GM23338 (cell line): Measurements from ENCODE around the gene SLC9A3.

Source experiments
- CREB1 ChIP-seq: fragments of 250-450 bp; sonication (Bioruptor Pico); IDR thresholded peaks from 2 replicates; pipeline ENCODE4 v1.5.0; 2020; ENCODE audit warnings: low read depth, mild to moderate bottlenecking, moderate library complexity
- EZH2 ChIP-seq: fragments of 200-600 bp; sonication (generic); IDR thresholded peaks from one replicate; pipeline ENCODE4 v1.8.0; 2017; ENCODE audit warnings: antibody characterized with exemption, mild to moderate bottlenecking, low read depth; ENCODE audit not compliant: unreplicated experiment
- EZH2phosphoT487 ChIP-seq: fragments of 200-600 bp; sonication (generic); IDR thresholded peaks from one replicate; pipeline ENCODE4 v1.8.1; 2018; ENCODE audit warnings: antibody characterized with exemption; ENCODE audit not compliant: unreplicated experiment
- JUNB ChIP-seq: IDR thresholded peaks from one replicate; pipeline ENCODE4 v1.6.1; 2016; ENCODE audit warnings: antibody characterized with exemption; ENCODE audit not compliant: unreplicated experiment
- NANOG ChIP-seq: IDR thresholded peaks from 2 replicates; pipeline ENCODE4 v1.6.1; 2016; ENCODE audit warnings: antibody characterized with exemption, borderline replicate concordance
- POLR2AphosphoS5 ChIP-seq: IDR thresholded peaks from 2 replicates; pipeline ENCODE4 v1.6.1; 2016; ENCODE audit warnings: antibody characterized with exemption, low read depth
- STAT1 ChIP-seq: IDR thresholded peaks from one replicate; pipeline ENCODE4 v1.6.1; 2016; ENCODE audit warnings: antibody characterized with exemption; ENCODE audit not compliant: unreplicated experiment
- ZNF114 ChIP-seq: fragments of 250-450 bp; sonication (Bioruptor Pico); IDR thresholded peaks from 2 replicates; pipeline ENCODE4 v1.5.0; 2020; ENCODE audit warnings: mild to moderate bottlenecking, moderate library complexity
- TF ChIP-seq, protein P1 (sequence below), 2 experiments: fragments of 200-600 bp in 1 of 2; sonication (generic) in 1 of 2; conservative IDR thresholded peaks; 2 replicates each; pipeline versions ENCODE4 v1.5.1 to v1.6.1; 2016 to 2017; ENCODE audit warnings: antibody characterized with exemption in 2 of 2, low read depth in 2 of 2, mild to moderate bottlenecking in 2 of 2, moderate library complexity in 1 of 2
- TF ChIP-seq, protein P2 (sequence below): IDR thresholded peaks from one replicate; pipeline ENCODE4 v1.6.1; 2018; ENCODE audit warnings: antibody characterized with exemption; ENCODE audit not compliant: unreplicated experiment
- TF ChIP-seq, protein P3 (sequence below): IDR thresholded peaks from 2 replicates; pipeline ENCODE4 v1.6.1; 2016; ENCODE audit warnings: antibody characterized with exemption

DNA sequence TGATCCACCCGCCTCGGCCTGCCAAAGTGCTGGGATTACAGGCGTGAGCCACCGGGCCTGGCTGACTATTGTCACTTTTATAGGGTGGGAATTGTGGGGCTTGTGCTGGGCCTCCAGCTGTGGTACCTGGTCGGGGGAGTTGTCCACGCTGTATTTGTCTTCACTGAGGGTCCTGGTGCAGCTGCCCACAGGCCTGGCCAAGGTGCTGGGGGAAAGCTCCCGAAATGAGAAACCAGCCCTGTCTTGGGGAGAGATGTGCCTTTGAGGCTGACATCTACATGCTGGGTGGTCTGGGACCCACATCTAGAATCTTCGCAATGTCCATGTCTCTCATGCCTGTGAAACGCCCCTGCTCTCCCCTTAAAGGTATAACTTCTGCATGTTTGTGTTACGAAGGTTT is 78.7 kb downstream of the SLC9A3 start:
- TF ChIP-seq, protein P1, sequence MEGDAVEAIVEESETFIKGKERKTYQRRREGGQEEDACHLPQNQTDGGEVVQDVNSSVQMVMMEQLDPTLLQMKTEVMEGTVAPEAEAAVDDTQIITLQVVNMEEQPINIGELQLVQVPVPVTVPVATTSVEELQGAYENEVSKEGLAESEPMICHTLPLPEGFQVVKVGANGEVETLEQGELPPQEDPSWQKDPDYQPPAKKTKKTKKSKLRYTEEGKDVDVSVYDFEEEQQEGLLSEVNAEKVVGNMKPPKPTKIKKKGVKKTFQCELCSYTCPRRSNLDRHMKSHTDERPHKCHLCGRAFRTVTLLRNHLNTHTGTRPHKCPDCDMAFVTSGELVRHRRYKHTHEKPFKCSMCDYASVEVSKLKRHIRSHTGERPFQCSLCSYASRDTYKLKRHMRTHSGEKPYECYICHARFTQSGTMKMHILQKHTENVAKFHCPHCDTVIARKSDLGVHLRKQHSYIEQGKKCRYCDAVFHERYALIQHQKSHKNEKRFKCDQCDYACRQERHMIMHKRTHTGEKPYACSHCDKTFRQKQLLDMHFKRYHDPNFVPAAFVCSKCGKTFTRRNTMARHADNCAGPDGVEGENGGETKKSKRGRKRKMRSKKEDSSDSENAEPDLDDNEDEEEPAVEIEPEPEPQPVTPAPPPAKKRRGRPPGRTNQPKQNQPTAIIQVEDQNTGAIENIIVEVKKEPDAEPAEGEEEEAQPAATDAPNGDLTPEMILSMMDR (conservative IDR thresholded peaks at IDR 0.05; ENCODE audit: low read depth in 2 of 2): no peak
- no peak for TF ChIP-seq POLR2AphosphoS5
- TF ChIP-seq, protein P2, sequence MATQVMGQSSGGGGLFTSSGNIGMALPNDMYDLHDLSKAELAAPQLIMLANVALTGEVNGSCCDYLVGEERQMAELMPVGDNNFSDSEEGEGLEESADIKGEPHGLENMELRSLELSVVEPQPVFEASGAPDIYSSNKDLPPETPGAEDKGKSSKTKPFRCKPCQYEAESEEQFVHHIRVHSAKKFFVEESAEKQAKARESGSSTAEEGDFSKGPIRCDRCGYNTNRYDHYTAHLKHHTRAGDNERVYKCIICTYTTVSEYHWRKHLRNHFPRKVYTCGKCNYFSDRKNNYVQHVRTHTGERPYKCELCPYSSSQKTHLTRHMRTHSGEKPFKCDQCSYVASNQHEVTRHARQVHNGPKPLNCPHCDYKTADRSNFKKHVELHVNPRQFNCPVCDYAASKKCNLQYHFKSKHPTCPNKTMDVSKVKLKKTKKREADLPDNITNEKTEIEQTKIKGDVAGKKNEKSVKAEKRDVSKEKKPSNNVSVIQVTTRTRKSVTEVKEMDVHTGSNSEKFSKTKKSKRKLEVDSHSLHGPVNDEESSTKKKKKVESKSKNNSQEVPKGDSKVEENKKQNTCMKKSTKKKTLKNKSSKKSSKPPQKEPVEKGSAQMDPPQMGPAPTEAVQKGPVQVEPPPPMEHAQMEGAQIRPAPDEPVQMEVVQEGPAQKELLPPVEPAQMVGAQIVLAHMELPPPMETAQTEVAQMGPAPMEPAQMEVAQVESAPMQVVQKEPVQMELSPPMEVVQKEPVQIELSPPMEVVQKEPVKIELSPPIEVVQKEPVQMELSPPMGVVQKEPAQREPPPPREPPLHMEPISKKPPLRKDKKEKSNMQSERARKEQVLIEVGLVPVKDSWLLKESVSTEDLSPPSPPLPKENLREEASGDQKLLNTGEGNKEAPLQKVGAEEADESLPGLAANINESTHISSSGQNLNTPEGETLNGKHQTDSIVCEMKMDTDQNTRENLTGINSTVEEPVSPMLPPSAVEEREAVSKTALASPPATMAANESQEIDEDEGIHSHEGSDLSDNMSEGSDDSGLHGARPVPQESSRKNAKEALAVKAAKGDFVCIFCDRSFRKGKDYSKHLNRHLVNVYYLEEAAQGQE: no peak
- no peak for TF ChIP-seq EZH2phosphoT487
- TF ChIP-seq EZH2: no peak
- TF ChIP-seq JUNB: no peak
- no peak for TF ChIP-seq STAT1
- TF ChIP-seq CREB1: no peak
- TF ChIP-seq, protein P3, sequence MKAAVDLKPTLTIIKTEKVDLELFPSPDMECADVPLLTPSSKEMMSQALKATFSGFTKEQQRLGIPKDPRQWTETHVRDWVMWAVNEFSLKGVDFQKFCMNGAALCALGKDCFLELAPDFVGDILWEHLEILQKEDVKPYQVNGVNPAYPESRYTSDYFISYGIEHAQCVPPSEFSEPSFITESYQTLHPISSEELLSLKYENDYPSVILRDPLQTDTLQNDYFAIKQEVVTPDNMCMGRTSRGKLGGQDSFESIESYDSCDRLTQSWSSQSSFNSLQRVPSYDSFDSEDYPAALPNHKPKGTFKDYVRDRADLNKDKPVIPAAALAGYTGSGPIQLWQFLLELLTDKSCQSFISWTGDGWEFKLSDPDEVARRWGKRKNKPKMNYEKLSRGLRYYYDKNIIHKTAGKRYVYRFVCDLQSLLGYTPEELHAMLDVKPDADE: no peak
- TF ChIP-seq NANOG: no peak
- TF ChIP-seq ZNF114 (CRISPR knock-in tag): no peak
